Measurements from ENCODE around the gene CNTNAP2.

GRCh38 chr7:148434887-148435286 lies 2318.3 kb downstream of the CNTNAP2 start:
- TF ChIP-seq, protein P1, sequence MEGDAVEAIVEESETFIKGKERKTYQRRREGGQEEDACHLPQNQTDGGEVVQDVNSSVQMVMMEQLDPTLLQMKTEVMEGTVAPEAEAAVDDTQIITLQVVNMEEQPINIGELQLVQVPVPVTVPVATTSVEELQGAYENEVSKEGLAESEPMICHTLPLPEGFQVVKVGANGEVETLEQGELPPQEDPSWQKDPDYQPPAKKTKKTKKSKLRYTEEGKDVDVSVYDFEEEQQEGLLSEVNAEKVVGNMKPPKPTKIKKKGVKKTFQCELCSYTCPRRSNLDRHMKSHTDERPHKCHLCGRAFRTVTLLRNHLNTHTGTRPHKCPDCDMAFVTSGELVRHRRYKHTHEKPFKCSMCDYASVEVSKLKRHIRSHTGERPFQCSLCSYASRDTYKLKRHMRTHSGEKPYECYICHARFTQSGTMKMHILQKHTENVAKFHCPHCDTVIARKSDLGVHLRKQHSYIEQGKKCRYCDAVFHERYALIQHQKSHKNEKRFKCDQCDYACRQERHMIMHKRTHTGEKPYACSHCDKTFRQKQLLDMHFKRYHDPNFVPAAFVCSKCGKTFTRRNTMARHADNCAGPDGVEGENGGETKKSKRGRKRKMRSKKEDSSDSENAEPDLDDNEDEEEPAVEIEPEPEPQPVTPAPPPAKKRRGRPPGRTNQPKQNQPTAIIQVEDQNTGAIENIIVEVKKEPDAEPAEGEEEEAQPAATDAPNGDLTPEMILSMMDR (conservative IDR thresholded peaks at IDR 0.05; ENCODE audit: low read depth, low read length), result no peak
- no peak for TF ChIP-seq POLR2A (IDR thresholded peaks at IDR 0.05; ENCODE audit: low read depth, low read length)
